Sigmoid colon (tissue), 7 donors: ENCODE measurements around the gene MTA3. TPM values are rescaled to one million over a fixed set of nuclear protein-coding genes. Genes with fewer than 3 reads are reported as not detected.

Experiments used
- DNase-seq: peaks from one replicate; pipeline ENCODE4 v3.0.0-alpha.2; 2019
- H3K27ac ChIP-seq, 4 donors: fragments of 200-600 bp; sonication (generic); one replicate each; pipeline ENCODE4 v1.5.1; 2016 to 2019; ENCODE audit warnings: mild to moderate bottlenecking in 1 of 4
- H3K27me3 ChIP-seq, 3 donors: fragments of 200-600 bp; sonication (generic); one replicate each; pipeline ENCODE4 v1.5.1; 2019; ENCODE audit warnings: mild to moderate bottlenecking in 1 of 3
- H3K36me3 ChIP-seq, 4 donors: fragments of 200-600 bp; sonication (generic); one replicate each; pipeline ENCODE4 v1.5.1; 2016 to 2019
- H3K4me1 ChIP-seq, 4 donors: fragments of 200-600 bp; sonication (generic); one replicate each; pipeline ENCODE4 v1.5.1; 2017 to 2019
- H3K4me3 ChIP-seq, 4 donors: fragments of 200-600 bp; sonication (generic); one replicate each; pipeline ENCODE4 v1.5.1; 2017 to 2019; ENCODE audit warnings: mild to moderate bottlenecking in 2 of 4, moderate library complexity in 1 of 4
- H3K9me3 ChIP-seq, 4 donors: fragments of 200-600 bp in 3 of 4; sonication (generic) in 3 of 4; one replicate each; pipeline versions ENCODE4 v1.5.1 to v1.6.1; 2013 to 2019
- CTCF ChIP-seq, 4 experiments: fragments of 450-650 bp in 3 of 4; fragments of 200-600 bp in 1 of 4; IDR thresholded peaks; one replicate each; pipeline ENCODE4 v1.5.1; 2016 to 2019; ENCODE audit warnings: antibody characterized with exemption in 4 of 4, mild to moderate bottlenecking in 3 of 4, moderate library complexity in 2 of 4
- EP300 ChIP-seq, 4 donors: sonication (generic); formaldehyde crosslinking; IDR thresholded peaks; one replicate each; pipeline ENCODE4 v1.6.1; 2017; ENCODE audit warnings: antibody characterized with exemption in 4 of 4
- POLR2A ChIP-seq, 2 donors: fragments of 450-650 bp; IDR thresholded peaks; one replicate each; pipeline ENCODE4 v1.6.1; 2016; ENCODE audit warnings: antibody characterized with exemption in 2 of 2, mild to moderate bottlenecking in 2 of 2, moderate library complexity in 2 of 2
- POLR2AphosphoS5 ChIP-seq, 4 donors: sonication (generic); formaldehyde crosslinking; IDR thresholded peaks; one replicate each; pipeline ENCODE4 v1.6.1; 2017; ENCODE audit warnings: antibody characterized with exemption in 4 of 4
- WGBS, 2 donors: extraction: QIAGEN DNeasy Blood & Tissue Kit; methylation state at CpG; one replicate each; pipeline ENCODE4 v1.1.7; 2013; 5-methylcytosine and 5-hydroxymethylcytosine counted together
- intact Hi-C: fragments of 100-400 bp; cut with DNase I; formaldehyde crosslinking; loops from one replicate; pipeline ENCODE4 v1.15.1; 2023
- polyA plus RNA-seq, 3 donors: library from polyadenylated mRNA; stranded (reverse); fragments of 200-250 nt; gene quantifications; one replicate each; pipeline ENCODE4 v1.2.3, GENCODE V29; 2013
- total RNA-seq, 4 donors: library from RNA; depleted of rRNA; stranded (reverse); fragments of >200 nt; gene quantifications; one replicate each; pipeline ENCODE4 v1.1.0, GENCODE V29; 2016
- donor health status: healthy with polysubstance abuse.
- donor health status: Bipolar disorder and iron deficiency.
- donor health status: healthy.

MTA3 gene
- total and polyA plus RNA-seq, 7 donors: 24.5 to 53.2 (median 33.9) TPM

DNA sequence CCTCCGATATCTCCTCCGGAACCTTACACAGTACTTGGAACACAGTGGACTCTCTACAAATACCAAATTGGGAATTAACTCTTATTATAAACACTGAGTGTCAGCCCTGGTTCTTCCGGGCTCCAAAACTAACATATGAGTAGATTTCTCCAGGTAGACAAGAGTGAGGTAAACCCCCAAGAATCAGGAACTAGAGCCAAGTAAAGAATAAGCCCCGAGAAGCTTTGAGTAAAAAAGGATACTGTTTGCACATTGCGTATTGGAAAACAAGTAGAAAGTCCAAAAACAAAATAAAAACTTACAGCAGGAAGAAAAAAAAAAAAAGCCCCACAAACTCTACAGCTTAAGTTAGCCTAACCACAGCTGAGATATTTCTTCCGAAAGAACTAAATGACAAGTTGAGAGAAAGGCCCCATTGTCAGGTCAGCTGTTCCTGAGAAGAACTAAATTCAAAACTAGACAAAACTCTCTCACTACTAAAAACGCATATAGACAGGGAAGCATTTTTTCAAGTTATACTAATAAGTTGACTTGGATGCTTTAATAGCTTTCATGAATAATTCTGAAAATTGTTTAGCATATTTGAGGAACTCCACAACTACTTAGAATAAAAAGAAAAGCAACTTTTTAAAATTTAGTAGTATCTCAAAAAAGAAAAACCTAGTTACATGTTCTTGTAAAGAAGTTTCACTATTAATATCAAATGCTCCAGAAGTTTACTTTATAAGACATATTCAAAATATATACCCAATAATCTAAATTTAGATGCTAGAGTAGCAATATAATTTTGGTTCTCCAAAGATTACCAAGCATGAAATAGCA is 228.2 kb downstream of the MTA3 start:
- TF ChIP-seq CTCF (IDR thresholded peaks at IDR 0.05) (no peak), EP300 (IDR thresholded peaks at IDR 0.05) (no peak), POLR2A (IDR thresholded peaks at IDR 0.05) (no peak), POLR2AphosphoS5 (IDR thresholded peaks at IDR 0.05) (no peak)
- Histone ChIP-seq H3K27ac (peak overlapping the region in 3 of 4 donors; percentile 13 to 82 (median 45)), H3K36me3 (no peaks in the 10 kb centered on the region), H3K4me3 (no peak overlapping the region), H3K9me3 (no peaks in the 10 kb centered on the region), H3K27me3 (no peaks in the 10 kb centered on the region), H3K4me1 (peaks cover 0 to 31% (median 20%) of the 10 kb centered on the region in 4 donors)
- WGBS, 2 donors: 75 to 86% methylated on average over 7 of the region's 7 CpGs
- intact Hi-C loops: loop anchor here (10.0 kb wide), 2 partner anchors 232 to 302 kb away; partner anchors contain the start of genes KCNG3 and MTA3
- no peak for DNase-seq

DNA sequence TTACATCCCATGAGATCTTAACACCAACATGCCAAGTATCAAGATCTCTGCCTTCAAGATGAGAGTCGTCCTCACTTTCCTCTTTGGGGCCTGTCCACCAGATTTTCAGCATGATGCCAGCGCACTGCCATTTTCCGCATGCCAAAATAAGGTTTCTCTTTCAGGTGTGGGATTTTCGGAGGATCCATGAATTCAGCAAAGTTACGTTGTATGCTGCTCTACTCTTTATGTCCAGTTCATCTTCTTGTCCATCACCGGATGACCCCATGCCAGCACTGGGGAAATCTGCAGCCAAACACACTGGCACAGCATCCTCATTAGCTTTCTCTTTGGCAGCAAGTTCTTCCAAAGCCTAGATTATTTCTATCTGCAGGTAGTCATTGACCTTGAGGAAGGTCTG is 228.8 kb downstream of the MTA3 start:
- Histone ChIP-seq H3K27ac (no peak overlapping the region), H3K36me3 (no peaks in the 10 kb centered on the region), H3K9me3 (no peaks in the 10 kb centered on the region), H3K4me3 (no peak overlapping the region), H3K4me1 (peaks cover 0 to 29% (median 19%) of the 10 kb centered on the region in 4 donors), H3K27me3 (no peaks in the 10 kb centered on the region)
- intact Hi-C loops: loop anchor here (10.0 kb wide), 2 partner anchors 232 to 302 kb away; partner anchors contain the start of genes KCNG3 and MTA3
- 78 to 80% methylated on average over 6 of the region's 6 CpGs for WGBS, 2 donors
- TF ChIP-seq EP300 (IDR thresholded peaks at IDR 0.05) (no peak), POLR2AphosphoS5 (IDR thresholded peaks at IDR 0.05) (no peak), CTCF (IDR thresholded peaks at IDR 0.05) (no peak), POLR2A (IDR thresholded peaks at IDR 0.05) (no peak)
- no peak for DNase-seq

GRCh38 chr2:42799881-42800280 is 231.4 kb downstream of the MTA3 start:
- intact Hi-C loops: loop anchor here (10.0 kb wide), 2 partner anchors 235 to 305 kb away; partner anchors contain the start of genes KCNG3 and MTA3
- Histone ChIP-seq H3K27ac (no peak overlapping the region), H3K27me3 (no peaks in the 10 kb centered on the region), H3K4me3 (no peak overlapping the region), H3K9me3 (no peaks in the 10 kb centered on the region), H3K4me1 (peaks cover 0 to 14% (median 13%) of the 10 kb centered on the region in 4 donors), H3K36me3 (no peaks in the 10 kb centered on the region)
- no peak for DNase-seq
- TF ChIP-seq EP300 (IDR thresholded peaks at IDR 0.05) (no peak), POLR2A (IDR thresholded peaks at IDR 0.05) (no peak), CTCF (IDR thresholded peaks at IDR 0.05) (no peak), POLR2AphosphoS5 (IDR thresholded peaks at IDR 0.05) (no peak)
- WGBS, 2 donors: 67 to 88% methylated on average over 4 of the region's 4 CpGs

GRCh38 chr2:42800461-42800962 is 232.1 kb downstream of the MTA3 start:
- no peaks in the 10 kb centered on the region for H3K9me3 ChIP-seq
- TF ChIP-seq POLR2A (IDR thresholded peaks at IDR 0.05) (no peak), POLR2AphosphoS5 (IDR thresholded peaks at IDR 0.05) (no peak), EP300 (IDR thresholded peaks at IDR 0.05) (no peak), CTCF (IDR thresholded peaks at IDR 0.05) (no peak)
- intact Hi-C loops: no loop called here
- peaks cover 0 to 14% (median 13%) of the 10 kb centered on the region in 4 donors for H3K4me1 ChIP-seq
- no peaks in the 10 kb centered on the region for H3K36me3 ChIP-seq
- H3K4me3 ChIP-seq: no peak overlapping the region
- WGBS, 2 donors: 79 to 88% methylated on average over 4 of the region's 4 CpGs
- no peaks in the 10 kb centered on the region for H3K27me3 ChIP-seq
- peak overlapping the region in 2 of 4 donors; percentile 37 to 64 for H3K27ac ChIP-seq
- DNase-seq: no peak
